GM23338 (cell line): Measurements from ENCODE around the gene FANCD2OS. TPM values are rescaled to one million over a fixed set of nuclear protein-coding genes. Genes with fewer than 3 reads are reported as not detected.

Experiments used
- ATAC-seq: fragments of 200-7000 bp; cut with Tn5 transposase; 3 replicates; pipeline ENCODE4 v1.9.1; 2020
- DNase-seq: peaks from one replicate; pipeline ENCODE4 v3.0.0-alpha.2; 2015; ENCODE audit warnings: low spot score
- H2AFZ ChIP-seq: fragments of 200-600 bp; sonication (generic); 2 replicates; pipeline ENCODE4 v1.8.0; 2016; ENCODE audit warnings: antibody characterized with exemption, mild to moderate bottlenecking, moderate library complexity
- H3F3A ChIP-seq: fragments of 200-600 bp; sonication (generic); replicated peaks from 2 replicates; pipeline ENCODE4 v1.8.0; 2017; ENCODE audit warnings: antibody characterized with exemption, mixed run types, low read depth
- H3K27ac ChIP-seq: fragments of 200-600 bp; sonication (generic); 2 replicates; pipeline ENCODE4 v1.6.1; 2016; ENCODE audit warnings: low read depth
- H3K27me3 ChIP-seq: fragments of 200-600 bp; sonication (generic); 2 replicates; pipeline ENCODE4 v1.8.0; 2016; ENCODE audit warnings: mild to moderate bottlenecking, mixed run types, moderate library complexity; ENCODE audit not compliant: insufficient read depth
- H3K36me3 ChIP-seq: fragments of 200-600 bp; sonication (generic); 2 replicates; pipeline ENCODE4 v1.8.0; 2016; ENCODE audit warnings: mild to moderate bottlenecking; ENCODE audit not compliant: insufficient read depth
- H3K4me1 ChIP-seq: fragments of 200-600 bp; sonication (generic); 2 replicates; pipeline ENCODE4 v1.8.0; 2016; ENCODE audit warnings: mild to moderate bottlenecking, moderate library complexity; ENCODE audit not compliant: insufficient read depth
- H3K4me2 ChIP-seq: fragments of 200-600 bp; sonication (generic); 2 replicates; pipeline ENCODE4 v1.7.1; 2017; ENCODE audit warnings: mixed run types
- H3K4me3 ChIP-seq: fragments of 200-600 bp; sonication (generic); 2 replicates; pipeline ENCODE4 v1.6.1; 2016; ENCODE audit warnings: mixed run types
- H3K79me2 ChIP-seq: fragments of 200-600 bp; sonication (generic); replicated peaks from 2 replicates; pipeline ENCODE4 v1.8.0; 2017; ENCODE audit warnings: mild to moderate bottlenecking; ENCODE audit not compliant: insufficient read depth
- H3K9me2 ChIP-seq: fragments of 200-600 bp; sonication (generic); 2 replicates; pipeline ENCODE4 v1.8.0; 2017; ENCODE audit not compliant: insufficient read depth
- H4K20me1 ChIP-seq: fragments of 200-600 bp; sonication (generic); replicated peaks from 2 replicates; pipeline ENCODE4 v1.8.0; 2017; ENCODE audit warnings: mild to moderate bottlenecking; ENCODE audit not compliant: insufficient read depth
- H3K27ac Mint-ChIP-seq: 2 replicates; pipeline ENCODE4 v1.8.0; 2020; ENCODE audit warnings: inconsistent platforms, mild to moderate bottlenecking, moderate library complexity, mixed read lengths
- H3K27me3 Mint-ChIP-seq: 3 replicates; pipeline ENCODE4 v1.8.0; 2022; ENCODE audit warnings: low read depth, mild to moderate bottlenecking, moderate library complexity, mixed read lengths, inconsistent platforms; ENCODE audit not compliant: insufficient read depth, poor library complexity
- H3K36me3 Mint-ChIP-seq: 3 replicates; pipeline ENCODE4 v1.8.0; 2021; ENCODE audit warnings: low read depth, mild to moderate bottlenecking, inconsistent platforms, moderate library complexity, mixed read lengths
- H3K4me1 Mint-ChIP-seq: 3 replicates; pipeline ENCODE4 v1.8.0; 2020; ENCODE audit warnings: mild to moderate bottlenecking, inconsistent platforms, mixed read lengths
- H3K4me3 Mint-ChIP-seq: 3 replicates; pipeline ENCODE4 v1.8.0; 2021; ENCODE audit warnings: moderate library complexity, mild to moderate bottlenecking, inconsistent platforms, mixed read lengths
- H3K9me3 Mint-ChIP-seq: 3 replicates; pipeline ENCODE4 v1.8.0; 2020; ENCODE audit warnings: moderate library complexity, mild to moderate bottlenecking, inconsistent platforms, mixed read lengths
- CREB1 ChIP-seq: fragments of 250-450 bp; sonication (Bioruptor Pico); IDR thresholded peaks from 2 replicates; pipeline ENCODE4 v1.5.0; 2020; ENCODE audit warnings: low read depth, mild to moderate bottlenecking, moderate library complexity
- CTCF ChIP-seq, 2 experiments: fragments of 200-600 bp in 1 of 2; sonication (generic) in 1 of 2; conservative IDR thresholded peaks; 2 replicates each; pipeline versions ENCODE4 v1.5.1 to v1.6.1; 2016 to 2017; ENCODE audit warnings: antibody characterized with exemption in 2 of 2, low read depth in 2 of 2, mild to moderate bottlenecking in 2 of 2, moderate library complexity in 1 of 2
- EZH2 ChIP-seq: fragments of 200-600 bp; sonication (generic); IDR thresholded peaks from one replicate; pipeline ENCODE4 v1.8.0; 2017; ENCODE audit warnings: antibody characterized with exemption, mild to moderate bottlenecking, low read depth; ENCODE audit not compliant: unreplicated experiment
- EZH2phosphoT487 ChIP-seq: fragments of 200-600 bp; sonication (generic); IDR thresholded peaks from one replicate; pipeline ENCODE4 v1.8.1; 2018; ENCODE audit warnings: antibody characterized with exemption; ENCODE audit not compliant: unreplicated experiment
- JUNB ChIP-seq: IDR thresholded peaks from one replicate; pipeline ENCODE4 v1.6.1; 2016; ENCODE audit warnings: antibody characterized with exemption; ENCODE audit not compliant: unreplicated experiment
- NANOG ChIP-seq: IDR thresholded peaks from 2 replicates; pipeline ENCODE4 v1.6.1; 2016; ENCODE audit warnings: antibody characterized with exemption, borderline replicate concordance
- POLR2AphosphoS5 ChIP-seq: IDR thresholded peaks from 2 replicates; pipeline ENCODE4 v1.6.1; 2016; ENCODE audit warnings: antibody characterized with exemption, low read depth
- STAT1 ChIP-seq: IDR thresholded peaks from one replicate; pipeline ENCODE4 v1.6.1; 2016; ENCODE audit warnings: antibody characterized with exemption; ENCODE audit not compliant: unreplicated experiment
- ZNF114 ChIP-seq: fragments of 250-450 bp; sonication (Bioruptor Pico); IDR thresholded peaks from 2 replicates; pipeline ENCODE4 v1.5.0; 2020; ENCODE audit warnings: mild to moderate bottlenecking, moderate library complexity
- ZNF331 ChIP-seq: fragments of 250-450 bp; sonication (Bioruptor Pico); IDR thresholded peaks from 2 replicates; pipeline ENCODE4 v1.5.0; 2020; ENCODE audit warnings: low read depth, mild to moderate bottlenecking, moderate library complexity
- ZNF462 ChIP-seq: fragments of 250-450 bp; sonication (Bioruptor Pico); IDR thresholded peaks from 2 replicates; pipeline ENCODE4 v1.5.0; 2020; ENCODE audit warnings: mild to moderate bottlenecking, moderate library complexity
- polyA plus RNA-seq: library from polyadenylated mRNA; unstranded; fragments of >200 nt; fragmentation: Nextera tagmentation; extraction: Ambion mirVana; gene quantifications from 2 replicates; pipeline ENCODE4 v1.2.1, GENCODE V29; 2016
- total RNA-seq: library from RNA; depleted of rRNA; stranded (reverse); fragments of >200 nt; shearing (Covaris generic); gene quantifications from 2 replicates; pipeline ENCODE4 v1.2.3, GENCODE V29; 2014
- TF ChIP-seq, protein P1 (sequence below): IDR thresholded peaks from one replicate; pipeline ENCODE4 v1.6.1; 2018; ENCODE audit warnings: antibody characterized with exemption; ENCODE audit not compliant: unreplicated experiment
- TF ChIP-seq, protein P2 (sequence below): IDR thresholded peaks from 2 replicates; pipeline ENCODE4 v1.6.1; 2016; ENCODE audit warnings: antibody characterized with exemption

FANCD2OS gene
- total and polyA plus RNA-seq, 2 experiments from 2014 or later, result 0.94 TPM; not detected in 1

GRCh38 chr3:10150987-10151386, 42.9 kb upstream of the FANCD2OS start:
- Histone ChIP-seq H3K36me3 (peaks cover 38% of the 10 kb centered on the region), H3K4me1 (no peaks in the 10 kb centered on the region), H2AFZ (no peak overlapping the region), H3K4me3 (no peak overlapping the region), H3K9me2 (no peaks in the 10 kb centered on the region), H3K27me3 (no peaks in the 10 kb centered on the region), H3K4me2 (no peak overlapping the region), H3K27ac (no peak overlapping the region), H4K20me1 (peaks cover 16% of the 10 kb centered on the region; the same call in 1 of the 2 replicates), H3F3A (no peaks in the 10 kb centered on the region), H3K79me2 (peaks cover 21% of the 10 kb centered on the region)
- ATAC-seq, result no peak
- H3K9me3 Mint-ChIP-seq, result no peaks in the 10 kb centered on the region
- peaks cover 55% of the 10 kb centered on the region for H3K36me3 Mint-ChIP-seq
- DNase-seq, result no peak
- TF ChIP-seq POLR2AphosphoS5 (no peak), CREB1 (CRISPR knock-in tag) (no peak), JUNB (no peak), EZH2phosphoT487 (no peak), STAT1 (no peak), ZNF114 (CRISPR knock-in tag) (no peak), NANOG (no peak), ZNF462 (CRISPR knock-in tag) (no peak), EZH2 (no peak), CTCF (conservative IDR thresholded peaks at IDR 0.05; ENCODE audit: low read depth in 2 of 2) (no peak), ZNF331 (CRISPR knock-in tag) (no peak)
- TF ChIP-seq, protein P1, sequence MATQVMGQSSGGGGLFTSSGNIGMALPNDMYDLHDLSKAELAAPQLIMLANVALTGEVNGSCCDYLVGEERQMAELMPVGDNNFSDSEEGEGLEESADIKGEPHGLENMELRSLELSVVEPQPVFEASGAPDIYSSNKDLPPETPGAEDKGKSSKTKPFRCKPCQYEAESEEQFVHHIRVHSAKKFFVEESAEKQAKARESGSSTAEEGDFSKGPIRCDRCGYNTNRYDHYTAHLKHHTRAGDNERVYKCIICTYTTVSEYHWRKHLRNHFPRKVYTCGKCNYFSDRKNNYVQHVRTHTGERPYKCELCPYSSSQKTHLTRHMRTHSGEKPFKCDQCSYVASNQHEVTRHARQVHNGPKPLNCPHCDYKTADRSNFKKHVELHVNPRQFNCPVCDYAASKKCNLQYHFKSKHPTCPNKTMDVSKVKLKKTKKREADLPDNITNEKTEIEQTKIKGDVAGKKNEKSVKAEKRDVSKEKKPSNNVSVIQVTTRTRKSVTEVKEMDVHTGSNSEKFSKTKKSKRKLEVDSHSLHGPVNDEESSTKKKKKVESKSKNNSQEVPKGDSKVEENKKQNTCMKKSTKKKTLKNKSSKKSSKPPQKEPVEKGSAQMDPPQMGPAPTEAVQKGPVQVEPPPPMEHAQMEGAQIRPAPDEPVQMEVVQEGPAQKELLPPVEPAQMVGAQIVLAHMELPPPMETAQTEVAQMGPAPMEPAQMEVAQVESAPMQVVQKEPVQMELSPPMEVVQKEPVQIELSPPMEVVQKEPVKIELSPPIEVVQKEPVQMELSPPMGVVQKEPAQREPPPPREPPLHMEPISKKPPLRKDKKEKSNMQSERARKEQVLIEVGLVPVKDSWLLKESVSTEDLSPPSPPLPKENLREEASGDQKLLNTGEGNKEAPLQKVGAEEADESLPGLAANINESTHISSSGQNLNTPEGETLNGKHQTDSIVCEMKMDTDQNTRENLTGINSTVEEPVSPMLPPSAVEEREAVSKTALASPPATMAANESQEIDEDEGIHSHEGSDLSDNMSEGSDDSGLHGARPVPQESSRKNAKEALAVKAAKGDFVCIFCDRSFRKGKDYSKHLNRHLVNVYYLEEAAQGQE, result no peak
- TF ChIP-seq, protein P2, sequence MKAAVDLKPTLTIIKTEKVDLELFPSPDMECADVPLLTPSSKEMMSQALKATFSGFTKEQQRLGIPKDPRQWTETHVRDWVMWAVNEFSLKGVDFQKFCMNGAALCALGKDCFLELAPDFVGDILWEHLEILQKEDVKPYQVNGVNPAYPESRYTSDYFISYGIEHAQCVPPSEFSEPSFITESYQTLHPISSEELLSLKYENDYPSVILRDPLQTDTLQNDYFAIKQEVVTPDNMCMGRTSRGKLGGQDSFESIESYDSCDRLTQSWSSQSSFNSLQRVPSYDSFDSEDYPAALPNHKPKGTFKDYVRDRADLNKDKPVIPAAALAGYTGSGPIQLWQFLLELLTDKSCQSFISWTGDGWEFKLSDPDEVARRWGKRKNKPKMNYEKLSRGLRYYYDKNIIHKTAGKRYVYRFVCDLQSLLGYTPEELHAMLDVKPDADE, result no peak
- H3K27ac Mint-ChIP-seq, result no peak overlapping the region
- H3K4me3 Mint-ChIP-seq, result no peak overlapping the region
- no peaks in the 10 kb centered on the region for H3K4me1 Mint-ChIP-seq
- H3K27me3 Mint-ChIP-seq, result no peaks in the 10 kb centered on the region
